IMR-90 (cell line): ENCODE data around the gene MYOM1. TPM values are rescaled to one million over a fixed set of nuclear protein-coding genes. Genes with fewer than 3 reads are reported as not detected.

Experiments
- ATAC-seq: fragments of 200-7000 bp; cut with Tn5 transposase; 2 replicates; pipeline ENCODE4 v1.9.1; 2020; ENCODE audit warnings: low read depth, mild to moderate bottlenecking, moderate library complexity
- BruUV-seq: library from RNA; stranded (reverse); fragments of 400-500 nt; replicated peaks from 2 replicates; lab custom pipeline; 2021; lab: Mats Ljungman, UMichigan
- CTCF ChIA-PET: fragments of 300-600 bp; formaldehyde crosslinking; extraction: SDS; loops from one replicate; lab custom pipeline; 2021; ENCODE audit warnings: antibody characterized with exemption; lab: Yijun Ruan, JAX
- POLR2A ChIA-PET: fragments of 300-600 bp; sonication (Branson Sonifier 250); formaldehyde crosslinking; loops from one replicate; lab custom pipeline; 2022; ENCODE audit warnings: antibody characterized with exemption; ENCODE audit not compliant: unreplicated experiment; lab: Charles Lee
- DNase-seq: peaks from one replicate; pipeline ENCODE4 v3.0.0; 2013
- H2AFZ ChIP-seq: replicated peaks from 2 replicates; pipeline ENCODE3; 2013; ENCODE audit warnings: low read length, mild to moderate bottlenecking; ENCODE audit not compliant: poor library complexity
- H2AK5ac ChIP-seq: 2 replicates; pipeline ENCODE4 v1.6.1; 2013; ENCODE audit warnings: low read depth, low read length, inconsistent platforms
- H2AK9ac ChIP-seq: replicated peaks from 2 replicates; pipeline ENCODE3; 2013; ENCODE audit warnings: mild to moderate bottlenecking, low read depth, low read length, moderate library complexity; ENCODE audit not compliant: poor library complexity
- H2BK120ac ChIP-seq: 2 replicates; pipeline ENCODE4 v1.6.1; 2013; ENCODE audit warnings: low read depth, low read length, inconsistent platforms
- H2BK15ac ChIP-seq: 3 replicates; pipeline ENCODE4 v1.6.1; 2013; ENCODE audit warnings: low read depth, low read length, inconsistent platforms
- H2BK20ac ChIP-seq: 2 replicates; pipeline ENCODE4 v1.6.1; 2013; ENCODE audit warnings: low read depth, mild to moderate bottlenecking, inconsistent platforms, low read length, moderate library complexity
- H2BK5ac ChIP-seq: 2 replicates; pipeline ENCODE4 v1.6.1; 2013; ENCODE audit warnings: mild to moderate bottlenecking, low read depth, low read length, inconsistent platforms; ENCODE audit not compliant: poor library complexity, severe bottlenecking
- H3K14ac ChIP-seq: replicated peaks from 2 replicates; pipeline ENCODE4 v1.6.1; 2013; ENCODE audit warnings: low read depth, low read length, inconsistent platforms
- H3K18ac ChIP-seq: 2 replicates; pipeline ENCODE4 v1.6.1; 2013; ENCODE audit warnings: low read depth, low read length, control low read depth
- H3K23ac ChIP-seq: 2 replicates; pipeline ENCODE4 v1.6.1; 2013; ENCODE audit warnings: low read depth, low read length, inconsistent platforms
- H3K27ac ChIP-seq: 2 replicates; pipeline ENCODE4 v1.5.1; 2013; ENCODE audit warnings: mild to moderate bottlenecking, control low read depth, low read length; ENCODE audit not compliant: insufficient read depth
- H3K27me3 ChIP-seq: 2 replicates; pipeline ENCODE4 v1.6.1; 2013; ENCODE audit warnings: low read length; ENCODE audit not compliant: control insufficient read depth, insufficient read depth
- H3K36me3 ChIP-seq: 2 replicates; pipeline ENCODE4 v1.6.1; 2013; ENCODE audit warnings: low read length, mixed read lengths; ENCODE audit not compliant: control insufficient read depth, insufficient read depth
- H3K4ac ChIP-seq: 2 replicates; pipeline ENCODE4 v1.6.1; 2013; ENCODE audit warnings: low read depth, low read length, inconsistent platforms
- H3K4me1 ChIP-seq: 2 replicates; pipeline ENCODE4 v1.6.1; 2013; ENCODE audit warnings: low read length, mixed read lengths; ENCODE audit not compliant: control insufficient read depth, insufficient read depth
- H3K4me2 ChIP-seq: 2 replicates; pipeline ENCODE4 v1.6.1; 2013; ENCODE audit warnings: low read depth, mild to moderate bottlenecking, control low read depth, low read length, moderate library complexity
- H3K4me3 ChIP-seq: 2 replicates; pipeline ENCODE4 v1.5.1; 2013; ENCODE audit warnings: low read depth, mild to moderate bottlenecking, control low read depth, low read length, moderate library complexity; ENCODE audit not compliant: insufficient read depth
- H3K56ac ChIP-seq: 2 replicates; pipeline ENCODE4 v1.6.1; 2013; ENCODE audit warnings: low read length, inconsistent platforms; ENCODE audit not compliant: insufficient read depth; ENCODE audit errors: extremely low read depth
- H3K79me1 ChIP-seq, 2 experiments: 2 replicates each; pipeline ENCODE4 v1.6.1; 2013; ENCODE audit warnings: low read length in 2 of 2, inconsistent platforms in 1 of 2, low read depth in 1 of 2
- H3K9ac ChIP-seq: 2 replicates; pipeline ENCODE4 v1.6.1; 2013; ENCODE audit warnings: low read depth, low read length, control low read depth
- H3K9me1 ChIP-seq: 2 replicates; pipeline ENCODE4 v1.6.1; 2013; ENCODE audit warnings: low read length, inconsistent platforms; ENCODE audit not compliant: insufficient read depth
- H3K9me3 ChIP-seq: 2 replicates; pipeline ENCODE4 v1.6.1; 2013; ENCODE audit warnings: low read length; ENCODE audit not compliant: control insufficient read depth, insufficient read depth
- H4K20me1 ChIP-seq: 2 replicates; pipeline ENCODE4 v1.6.1; 2013; ENCODE audit warnings: low read length, inconsistent platforms; ENCODE audit not compliant: insufficient read depth
- H4K5ac ChIP-seq: 2 replicates; pipeline ENCODE4 v1.6.1; 2013; ENCODE audit warnings: mild to moderate bottlenecking, low read depth, low read length, control low read depth
- H4K8ac ChIP-seq, 2 experiments: 2 replicates each; pipeline ENCODE4 v1.6.1; 2013; ENCODE audit warnings: low read depth in 2 of 2, low read length in 2 of 2, control low read depth in 1 of 2, inconsistent platforms in 1 of 2
- H4K91ac ChIP-seq: 2 replicates; pipeline ENCODE4 v1.6.1; 2013; ENCODE audit warnings: low read depth, low read length, inconsistent platforms; ENCODE audit not compliant: insufficient read depth
- BHLHE40 ChIP-seq: fragments of 150-350 bp; IDR thresholded peaks from 2 replicates; pipeline ENCODE4 v1.6.1; 2016; ENCODE audit warnings: mild to moderate bottlenecking, low read depth, low read length
- CEBPB ChIP-seq: IDR thresholded peaks from 2 replicates; pipeline ENCODE4 v1.6.1; 2012; ENCODE audit warnings: low read depth, low read length, improper control_type of control experiment
- CHD1 ChIP-seq: IDR thresholded peaks from 2 replicates; pipeline ENCODE4 v1.6.1; 2012; ENCODE audit warnings: low read depth, low read length, improper control_type of control experiment
- FOS ChIP-seq: fragments of 150-350 bp; IDR thresholded peaks from 2 replicates; pipeline ENCODE4 v1.6.1; 2016; ENCODE audit warnings: low read depth, low read length
- MAFK ChIP-seq: IDR thresholded peaks from 2 replicates; pipeline ENCODE4 v1.6.1; 2012; ENCODE audit warnings: low read depth, low read length, improper control_type of control experiment
- MAZ ChIP-seq: IDR thresholded peaks from 2 replicates; pipeline ENCODE4 v1.6.1; 2012; ENCODE audit warnings: low read depth, mild to moderate bottlenecking, low read length, improper control_type of control experiment, moderate library complexity, borderline replicate concordance
- MXI1 ChIP-seq: IDR thresholded peaks from 2 replicates; pipeline ENCODE4 v1.6.1; 2012; ENCODE audit warnings: low read depth, mild to moderate bottlenecking, low read length, moderate library complexity, borderline replicate concordance
- NFE2L2 ChIP-seq: fragments of 150-350 bp; IDR thresholded peaks from 2 replicates; pipeline ENCODE4 v1.6.1; 2016; ENCODE audit warnings: low read depth, mild to moderate bottlenecking, low read length
- POLR2A ChIP-seq: IDR thresholded peaks from 2 replicates; pipeline ENCODE4 v1.6.1; 2012; ENCODE audit warnings: mild to moderate bottlenecking, low read depth, low read length
- RAD21 ChIP-seq: IDR thresholded peaks from 2 replicates; pipeline ENCODE4 v1.6.1; 2012; ENCODE audit warnings: low read length, improper control_type of control experiment
- RCOR1 ChIP-seq: IDR thresholded peaks from 2 replicates; pipeline ENCODE4 v1.6.1; 2012; ENCODE audit warnings: mild to moderate bottlenecking, low read length, improper control_type of control experiment; ENCODE audit not compliant: insufficient replicate concordance
- RFX5 ChIP-seq: IDR thresholded peaks from 2 replicates; pipeline ENCODE4 v1.8.0; 2012; ENCODE audit warnings: low read depth, mild to moderate bottlenecking, low read length, moderate library complexity
- SMC3 ChIP-seq: fragments of 150-350 bp; IDR thresholded peaks from 2 replicates; pipeline ENCODE4 v1.6.1; 2016; ENCODE audit warnings: low read depth, mild to moderate bottlenecking, antibody characterized with exemption, low read length, moderate library complexity
- WGBS, 2 experiments: methylation state at CpG; one replicate each; pipeline versions ENCODE4 v1.1.5 to v1.1.7; 2013; ENCODE audit warnings: missing lambda C conversion rate in 2 of 2; ENCODE audit not compliant: insufficient read length in 1 of 2; ENCODE audit errors: extremely low coverage in 2 of 2; 5-methylcytosine and 5-hydroxymethylcytosine counted together
- dilution Hi-C: fragments of 300-500 bp; cut with HindIII; formaldehyde crosslinking; loops from one replicate; pipeline ENCODE4 v1.14.3; 2018; ENCODE audit warnings: low sequenced_read_pairs; ENCODE audit not compliant: unreplicated experiment
- in situ Hi-C: fragments of 300-500 bp; cut with MboI; formaldehyde crosslinking; loops from 3 replicates; pipeline ENCODE4 v1.14.3; 2019; ENCODE audit warnings: low sequenced_read_pairs, inconsistent platforms, mixed read lengths
- intact Hi-C: fragments of 100-400 bp; cut with micrococcal nuclease; formaldehyde crosslinking; loops from 2 replicates; pipeline ENCODE4 v1.10.0; 2022
- polyA plus RNA-seq, 3 experiments: library from polyadenylated mRNA; depleted of rRNA; stranded (reverse); fragments of >200 nt; gene quantifications; 2 replicates each; pipeline ENCODE4 v1.2.3, GENCODE V29; 2012; ENCODE audit warnings: low replicate concordance in 1 of 3
- total RNA-seq: library from RNA; depleted of rRNA; stranded (reverse); fragments of >200 nt; gene quantifications from 2 replicates; pipeline ENCODE4 v1.2.3, GENCODE V29; 2012
- TF ChIP-seq, protein P1 (sequence below): conservative IDR thresholded peaks from 2 replicates; pipeline ENCODE4 v1.5.1; 2012; ENCODE audit warnings: mild to moderate bottlenecking, low read depth, low read length, improper control_type of control experiment

The MYOM1 gene
- total and polyA plus RNA-seq, 2 of the 4 experiments (the other 2 are of a cell fraction), result under 0.01 to 0.10 TPM

DNA sequence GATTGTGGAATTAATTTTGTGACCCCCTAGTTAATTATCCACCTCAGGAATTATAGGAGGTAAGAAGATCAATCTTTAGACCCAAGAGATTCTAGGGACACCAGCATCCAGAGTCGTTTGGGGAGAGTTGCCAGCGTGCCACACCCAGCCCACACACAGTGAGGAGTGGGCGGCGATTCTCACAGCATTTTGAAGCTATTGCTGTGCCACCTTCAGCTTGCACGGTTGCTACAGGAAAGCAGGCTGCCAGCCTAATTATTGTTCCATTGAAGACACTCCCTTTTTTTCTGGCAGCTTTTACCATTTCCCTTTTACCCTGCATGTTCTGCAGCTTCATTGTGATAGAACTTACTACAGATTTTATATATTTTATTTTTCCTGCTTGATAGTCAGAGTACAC is 14.7 kb upstream of the MYOM1 start:
- no peaks in the 10 kb centered on the region for H3K79me1 ChIP-seq
- no peak overlapping the region for H2BK15ac ChIP-seq
- whole genome bisulfite sequencing, 2 experiments, result no CpG with 5 or more reads among the region's 5 CpGs
- H3K9me3 ChIP-seq, result no peaks in the 10 kb centered on the region
- H4K5ac ChIP-seq, result no peak overlapping the region
- H2AFZ ChIP-seq, result no peak overlapping the region
- no peaks in the 10 kb centered on the region for H3K36me3 ChIP-seq
- intact Hi-C loops (no loop called here), dilution Hi-C loops (no loop called here), in situ Hi-C loops (no loop called here)
- BruUV-seq, result no TSS peak
- ATAC-seq, result no peak
- ChIA-PET POLR2A (no interaction called here), CTCF (interaction anchor here (0.7 kb wide), 1 partner anchor 258 kb away, joined by 5 read pairs; no protein-coding TSS in a partner anchor)
- no peak overlapping the region for H3K4ac ChIP-seq
- H3K56ac ChIP-seq, result no peak overlapping the region
- H4K8ac ChIP-seq, result no peak overlapping the region
- no peak overlapping the region for H2BK5ac ChIP-seq
- H2AK5ac ChIP-seq, result no peak overlapping the region
- no peaks in the 10 kb centered on the region for H3K9me1 ChIP-seq
- no peak for DNase-seq
- H3K27me3 ChIP-seq, result no peaks in the 10 kb centered on the region; the same call in 1 of the 2 replicates
- TF ChIP-seq SMC3, result no peak
- TF ChIP-seq RFX5, result no peak
- TF ChIP-seq FOS, result no peak
- no peak for TF ChIP-seq MXI1
- no peak for TF ChIP-seq RCOR1
- no peak for TF ChIP-seq POLR2A
- no peak for TF ChIP-seq NFE2L2
- TF ChIP-seq MAFK, result no peak
- TF ChIP-seq CHD1, result no peak
- TF ChIP-seq RAD21, result no peak
- no peak for TF ChIP-seq BHLHE40
- TF ChIP-seq CEBPB, result no peak
- TF ChIP-seq, protein P1, sequence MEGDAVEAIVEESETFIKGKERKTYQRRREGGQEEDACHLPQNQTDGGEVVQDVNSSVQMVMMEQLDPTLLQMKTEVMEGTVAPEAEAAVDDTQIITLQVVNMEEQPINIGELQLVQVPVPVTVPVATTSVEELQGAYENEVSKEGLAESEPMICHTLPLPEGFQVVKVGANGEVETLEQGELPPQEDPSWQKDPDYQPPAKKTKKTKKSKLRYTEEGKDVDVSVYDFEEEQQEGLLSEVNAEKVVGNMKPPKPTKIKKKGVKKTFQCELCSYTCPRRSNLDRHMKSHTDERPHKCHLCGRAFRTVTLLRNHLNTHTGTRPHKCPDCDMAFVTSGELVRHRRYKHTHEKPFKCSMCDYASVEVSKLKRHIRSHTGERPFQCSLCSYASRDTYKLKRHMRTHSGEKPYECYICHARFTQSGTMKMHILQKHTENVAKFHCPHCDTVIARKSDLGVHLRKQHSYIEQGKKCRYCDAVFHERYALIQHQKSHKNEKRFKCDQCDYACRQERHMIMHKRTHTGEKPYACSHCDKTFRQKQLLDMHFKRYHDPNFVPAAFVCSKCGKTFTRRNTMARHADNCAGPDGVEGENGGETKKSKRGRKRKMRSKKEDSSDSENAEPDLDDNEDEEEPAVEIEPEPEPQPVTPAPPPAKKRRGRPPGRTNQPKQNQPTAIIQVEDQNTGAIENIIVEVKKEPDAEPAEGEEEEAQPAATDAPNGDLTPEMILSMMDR, result no peak
- no peak for TF ChIP-seq MAZ
- no peak overlapping the region for H3K4me3 ChIP-seq
- H2BK20ac ChIP-seq, result no peak overlapping the region
- H4K20me1 ChIP-seq, result no peaks in the 10 kb centered on the region
- no peak overlapping the region for H3K9ac ChIP-seq
- no peak overlapping the region for H3K27ac ChIP-seq
- no peak overlapping the region for H3K14ac ChIP-seq
- H3K23ac ChIP-seq, result no peak overlapping the region
- H2BK120ac ChIP-seq, result no peak overlapping the region
- no peak overlapping the region for H4K91ac ChIP-seq
- H3K4me1 ChIP-seq, result no peaks in the 10 kb centered on the region
- H2AK9ac ChIP-seq, result no peak overlapping the region
- H3K4me2 ChIP-seq, result no peak overlapping the region
- no peak overlapping the region for H3K18ac ChIP-seq
